GM23248 (cell line): ENCODE data around the gene KRTAP5-6.

Experiments
- EZH2 ChIP-seq: fragments of 200-600 bp; sonication (generic); IDR thresholded peaks from 2 replicates; pipeline ENCODE4 v1.6.1; 2018; ENCODE audit warnings: antibody characterized with exemption, mild to moderate bottlenecking; ENCODE audit not compliant: insufficient read depth, poor library complexity, severe bottlenecking
- EZH2phosphoT487 ChIP-seq: fragments of 200-600 bp; sonication (generic); IDR thresholded peaks from 2 replicates; pipeline ENCODE4 v1.6.1; 2018; ENCODE audit warnings: antibody characterized with exemption, moderate library complexity, mild to moderate bottlenecking, low read depth; ENCODE audit not compliant: insufficient read depth

GRCh38 chr11:1695548-1696108 is 1.4 kb upstream of the KRTAP5-6 start:
- TF ChIP-seq EZH2: no peak
- TF ChIP-seq EZH2phosphoT487: no peak
